Vagina (tissue), 2 donors: ENCODE measurements around the gene ITGB7.

Source experiments
- POLR2A ChIP-seq, 2 donors: fragments of 450-650 bp; IDR thresholded peaks; one replicate each; pipeline ENCODE4 v1.6.1; 2017; ENCODE audit warnings: antibody characterized with exemption in 2 of 2, mild to moderate bottlenecking in 2 of 2, moderate library complexity in 2 of 2
- TF ChIP-seq, protein P1 (sequence below), 3 experiments: fragments of 450-650 bp in 2 of 3; fragments of 200-600 bp in 1 of 3; sonication (generic) in 1 of 3; IDR thresholded peaks; one replicate each; pipeline ENCODE4 v1.5.1; 2017 to 2019; ENCODE audit warnings: antibody characterized with exemption in 3 of 3, mild to moderate bottlenecking in 2 of 3, moderate library complexity in 2 of 3

DNA sequence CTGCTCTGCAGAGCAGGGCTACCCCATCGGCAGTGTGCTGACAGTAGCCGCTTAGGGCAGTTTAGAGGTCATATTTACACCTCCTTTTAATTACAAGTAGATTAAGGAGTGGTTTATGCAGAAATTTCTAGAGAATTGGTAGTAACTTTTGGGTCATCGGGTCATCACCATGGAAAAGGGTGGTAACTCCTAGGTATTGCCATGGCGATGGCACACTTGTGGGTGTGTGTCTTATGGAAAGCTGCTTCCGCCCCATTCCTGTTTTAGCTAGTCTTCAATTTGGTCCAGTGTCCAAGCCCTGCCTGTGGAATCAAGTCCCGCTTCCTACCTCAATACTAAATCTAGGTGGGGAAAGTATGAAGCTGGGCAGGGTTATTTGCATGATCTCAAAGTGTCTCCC is 56.0 kb downstream of the ITGB7 start:
- no peak for TF ChIP-seq POLR2A (IDR thresholded peaks at IDR 0.05)
- TF ChIP-seq, protein P1, sequence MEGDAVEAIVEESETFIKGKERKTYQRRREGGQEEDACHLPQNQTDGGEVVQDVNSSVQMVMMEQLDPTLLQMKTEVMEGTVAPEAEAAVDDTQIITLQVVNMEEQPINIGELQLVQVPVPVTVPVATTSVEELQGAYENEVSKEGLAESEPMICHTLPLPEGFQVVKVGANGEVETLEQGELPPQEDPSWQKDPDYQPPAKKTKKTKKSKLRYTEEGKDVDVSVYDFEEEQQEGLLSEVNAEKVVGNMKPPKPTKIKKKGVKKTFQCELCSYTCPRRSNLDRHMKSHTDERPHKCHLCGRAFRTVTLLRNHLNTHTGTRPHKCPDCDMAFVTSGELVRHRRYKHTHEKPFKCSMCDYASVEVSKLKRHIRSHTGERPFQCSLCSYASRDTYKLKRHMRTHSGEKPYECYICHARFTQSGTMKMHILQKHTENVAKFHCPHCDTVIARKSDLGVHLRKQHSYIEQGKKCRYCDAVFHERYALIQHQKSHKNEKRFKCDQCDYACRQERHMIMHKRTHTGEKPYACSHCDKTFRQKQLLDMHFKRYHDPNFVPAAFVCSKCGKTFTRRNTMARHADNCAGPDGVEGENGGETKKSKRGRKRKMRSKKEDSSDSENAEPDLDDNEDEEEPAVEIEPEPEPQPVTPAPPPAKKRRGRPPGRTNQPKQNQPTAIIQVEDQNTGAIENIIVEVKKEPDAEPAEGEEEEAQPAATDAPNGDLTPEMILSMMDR (IDR thresholded peaks at IDR 0.05) = no peak
